NB4 (cell line): ENCODE measurements around the gene SYTL5.

Experiments used
- DNase-seq: peaks from one replicate; pipeline ENCODE4 v3.0.0; 2010; ENCODE audit warnings: low read depth
- H3K4me3 ChIP-seq: one replicate; pipeline ENCODE4 v1.5.1; 2011; ENCODE audit warnings: mild to moderate bottlenecking, low read depth, low read length, moderate library complexity
- CTCF ChIP-seq: IDR thresholded peaks from one replicate; pipeline ENCODE4 v1.5.1; 2012; ENCODE audit warnings: low read depth, low read length
- MYC ChIP-seq: IDR thresholded peaks from 2 replicates; pipeline ENCODE4 v1.6.1; 2011; ENCODE audit warnings: low read depth, low read length
- POLR2A ChIP-seq: IDR thresholded peaks from 2 replicates; pipeline ENCODE4 v1.6.1; 2011; ENCODE audit warnings: mild to moderate bottlenecking; ENCODE audit not compliant: insufficient read length; ENCODE audit errors: extremely low read depth
- TF ChIP-seq, protein P1 (sequence below): IDR thresholded peaks from 2 replicates; pipeline ENCODE4 v1.6.1; 2011; ENCODE audit warnings: low read depth, low read length

Gene SYTL5

DNA sequence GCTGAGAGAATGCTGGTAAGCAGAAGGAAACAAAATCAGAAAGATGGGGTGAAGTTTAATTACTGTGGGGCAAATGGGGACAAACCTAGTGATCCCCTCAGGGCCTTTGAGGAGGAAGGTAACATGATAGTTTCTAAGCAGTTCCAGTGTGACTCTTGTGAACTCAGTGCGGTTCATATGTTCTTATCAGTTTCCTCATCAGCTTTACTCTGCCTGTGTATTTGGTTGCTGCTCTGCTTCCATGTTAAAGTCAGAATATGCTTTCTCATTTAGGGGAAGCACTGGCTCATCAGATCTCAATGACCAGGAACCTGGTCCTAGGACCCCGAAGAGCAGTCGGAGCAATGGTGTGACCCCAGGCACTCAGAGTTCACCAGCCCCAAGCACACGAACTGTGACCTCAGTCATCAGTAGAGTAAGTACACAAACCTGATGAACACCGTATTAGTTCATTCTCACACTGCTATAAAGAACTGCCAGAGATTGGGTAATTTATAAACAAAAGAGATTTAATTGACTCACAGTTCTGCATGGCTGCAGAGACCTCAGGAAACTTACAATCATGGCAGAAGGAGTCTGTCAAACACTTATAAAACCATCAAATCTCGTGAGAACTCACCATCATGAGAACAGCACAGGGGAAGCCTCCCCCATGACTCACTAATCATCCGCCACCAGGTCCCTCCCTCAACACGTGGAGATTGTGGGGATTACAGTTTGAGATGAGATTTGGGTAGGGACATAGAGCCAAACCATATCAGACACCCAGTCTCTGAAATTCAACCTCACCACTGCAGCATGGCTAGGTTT is 83.0 kb downstream of the SYTL5 start:
- TF ChIP-seq POLR2A (no peak), CTCF (no peak), MYC (no peak)
- TF ChIP-seq, protein P1, sequence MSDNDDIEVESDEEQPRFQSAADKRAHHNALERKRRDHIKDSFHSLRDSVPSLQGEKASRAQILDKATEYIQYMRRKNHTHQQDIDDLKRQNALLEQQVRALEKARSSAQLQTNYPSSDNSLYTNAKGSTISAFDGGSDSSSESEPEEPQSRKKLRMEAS = no peak
- no peak for DNase-seq
- H3K4me3 ChIP-seq = no peak overlapping the region

DNA sequence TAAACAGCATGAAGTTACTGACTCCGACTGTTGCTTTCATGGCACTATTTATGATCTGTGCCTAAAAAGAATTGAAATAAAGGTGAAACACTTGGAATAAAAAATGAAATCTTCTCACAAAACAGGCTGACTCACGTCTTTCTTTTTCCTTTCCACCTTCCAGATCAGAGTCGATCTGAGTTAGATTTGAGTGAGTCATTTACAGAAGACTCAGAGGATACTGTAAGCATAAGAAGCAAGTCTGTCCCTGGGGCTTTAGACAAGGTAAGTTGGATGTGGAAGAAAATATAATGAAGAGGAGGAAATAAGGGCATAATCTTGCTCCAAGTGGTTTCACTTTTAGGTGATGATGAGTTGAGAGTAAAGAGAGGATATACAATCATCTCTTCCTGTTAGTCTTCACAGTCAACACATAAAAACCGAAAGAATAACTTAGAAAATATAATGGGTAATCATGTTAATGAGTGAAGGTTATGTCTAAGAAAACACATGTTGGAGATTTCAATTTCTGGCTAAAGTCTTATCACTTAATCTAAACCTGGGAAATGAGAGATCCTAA is 89.7 kb downstream of the SYTL5 start:
- H3K4me3 ChIP-seq = no peak overlapping the region
- TF ChIP-seq MYC (no peak), POLR2A (no peak), CTCF (no peak)
- TF ChIP-seq, protein P1 = no peak
- DNase-seq = no peak

DNA sequence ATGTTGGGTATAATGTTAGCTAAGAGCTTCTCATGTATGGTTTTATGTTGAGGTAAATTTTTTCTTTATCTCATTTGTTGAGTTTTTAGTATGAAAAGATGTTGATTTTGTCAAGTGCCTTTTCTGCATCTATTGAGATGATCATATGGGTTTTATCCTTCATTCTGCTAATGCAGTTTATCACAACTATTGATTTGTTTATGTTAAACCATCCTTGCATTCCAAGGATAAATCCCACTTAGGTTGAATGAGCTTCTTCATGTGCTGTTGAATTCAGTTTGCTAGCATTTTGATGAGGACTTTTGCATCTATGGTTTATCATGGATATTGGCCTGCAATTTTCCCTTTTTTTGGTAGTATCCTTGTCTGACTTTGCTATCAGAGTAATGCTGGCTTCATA is 93.3 kb downstream of the SYTL5 start:
- TF ChIP-seq, protein P1 = no peak
- no peak for TF ChIP-seq POLR2A
- TF ChIP-seq CTCF = no peak
- TF ChIP-seq MYC = no peak
- no peak overlapping the region for H3K4me3 ChIP-seq
- DNase-seq = no peak

- TF ChIP-seq MYC (no peak), CTCF (no peak), POLR2A (no peak)
- TF ChIP-seq, protein P1 = no peak
- no peak for DNase-seq
- H3K4me3 ChIP-seq = no peak overlapping the region
These were observed 95.9 kb downstream of the SYTL5 start for GRCh38 chrX:38102240-38102639.

GRCh38 chrX:38102875-38103274 is 96.5 kb downstream of the SYTL5 start:
- TF ChIP-seq MYC = no peak
- no peak for TF ChIP-seq CTCF
- TF ChIP-seq POLR2A = no peak
- TF ChIP-seq, protein P1 = no peak
- no peak overlapping the region for H3K4me3 ChIP-seq
- DNase-seq = no peak
